ENCODE measurements around the gene SEPHS2.

SEPHS2 gene

DNA sequence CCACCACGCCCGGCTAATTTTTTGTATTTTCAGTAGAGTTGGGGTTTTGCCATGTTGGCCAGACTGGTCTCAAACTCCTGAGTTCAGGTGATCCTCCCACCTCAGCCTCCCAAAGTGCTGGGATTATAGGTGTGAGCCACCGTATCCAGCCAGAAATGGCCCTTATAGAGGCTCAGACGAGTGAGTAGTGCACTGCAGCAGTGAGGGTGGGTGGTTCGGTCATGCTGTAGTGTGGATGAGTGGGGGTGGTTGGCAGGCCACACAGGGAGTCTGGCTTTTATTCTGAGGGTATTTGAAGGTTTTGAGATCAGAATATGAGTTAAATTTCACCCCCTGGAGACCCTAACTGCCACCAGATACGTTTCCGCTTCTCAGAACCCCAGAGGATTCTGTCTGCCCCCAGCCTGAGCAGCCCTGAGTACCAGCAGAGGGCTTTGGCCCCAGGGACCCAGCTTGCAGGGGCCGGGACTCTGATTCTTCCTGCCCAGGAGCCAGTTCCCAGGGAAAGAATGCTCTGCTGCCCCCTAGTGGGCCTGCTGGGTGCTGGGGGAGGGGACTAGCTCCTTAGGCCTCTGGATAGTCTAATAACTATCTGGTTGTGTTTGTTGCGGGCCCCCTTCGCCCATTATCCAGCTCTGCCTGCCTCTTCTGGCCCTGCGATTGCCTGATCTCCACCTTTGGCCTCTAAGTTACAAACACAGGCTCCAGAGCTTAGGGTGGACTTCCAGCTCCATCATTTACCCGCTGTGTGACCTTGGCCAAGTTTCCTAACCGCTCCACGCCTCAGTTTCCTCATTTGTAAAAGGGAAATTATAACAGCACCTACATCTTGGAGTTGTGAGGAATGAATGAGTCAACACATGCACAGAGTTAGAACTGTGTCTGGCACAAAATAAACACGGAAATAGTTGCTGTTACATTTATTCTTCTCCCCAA is 36.3 kb downstream of the SEPHS2 start:
- H3K4me1 ChIP-seq (ENCODE audit: control insufficient read depth, insufficient read depth, low read length), result 0 out of 2 replicates have a peak, but pooled peaks cover 5% of the 10 kb centered on the region
- H3K4me3 ChIP-seq (ENCODE audit: low read length), result no peak overlapping the region
- peaks cover 9% of the 10 kb centered on the region; the same call in 1 of the 2 replicates for H3K36me3 ChIP-seq (ENCODE audit: control insufficient read depth, insufficient read depth, low read length)
- no peak for DNase-seq (ENCODE audit: low read depth, low spot score)
- no peak overlapping the region for H3K27ac ChIP-seq (ENCODE audit: low read length)
- no CpG with 5 or more reads among the region's 15 CpGs for WGBS (ENCODE audit: insufficient coverage, insufficient read length)
- no peaks in the 10 kb centered on the region for H3K27me3 ChIP-seq (ENCODE audit: control insufficient read depth, insufficient read depth, low read length)
- no peaks in the 10 kb centered on the region for H3K9me3 ChIP-seq (ENCODE audit: control insufficient read depth, insufficient read depth, low read length)

DNA sequence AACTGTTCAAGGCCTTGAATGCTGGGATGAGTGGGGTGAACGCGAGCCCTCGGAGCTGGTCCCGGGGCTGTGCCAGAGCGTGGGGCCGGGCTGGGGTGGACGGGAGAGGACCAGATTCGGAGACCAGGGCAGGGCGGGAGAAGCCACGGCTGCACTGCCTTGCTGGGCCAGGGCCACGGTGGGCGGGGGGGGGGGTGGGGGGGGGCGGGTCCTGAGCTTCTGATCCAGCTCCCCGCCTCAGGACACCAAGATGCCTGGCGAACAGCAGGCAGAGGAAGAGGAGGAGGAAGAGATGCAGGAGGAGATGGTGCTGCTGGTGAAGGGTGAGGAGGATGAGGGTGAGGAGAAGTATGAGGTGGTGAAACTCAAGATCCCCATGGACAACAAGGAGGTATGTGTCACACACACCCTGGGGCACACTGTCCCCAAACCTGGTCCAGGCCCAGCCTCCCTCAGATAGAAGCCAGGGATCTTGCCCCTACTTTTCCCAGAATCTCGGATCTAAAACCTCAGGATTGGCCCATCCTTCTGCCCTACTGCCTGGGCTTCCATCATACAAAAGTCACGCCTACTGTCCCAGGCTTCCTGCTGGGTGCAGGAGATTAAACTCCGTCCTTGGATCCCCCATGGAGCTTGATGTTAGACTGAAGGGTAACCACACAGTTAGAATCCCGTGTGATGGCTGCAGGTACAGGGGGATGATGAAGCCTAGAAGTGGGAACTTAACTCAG is 37.7 kb downstream of the SEPHS2 start:
- Histone ChIP-seq H3K27me3 (ENCODE audit: control insufficient read depth, insufficient read depth, low read length) (no peaks in the 10 kb centered on the region), H3K9me3 (ENCODE audit: control insufficient read depth, insufficient read depth, low read length) (no peaks in the 10 kb centered on the region), H3K4me1 (ENCODE audit: control insufficient read depth, insufficient read depth, low read length) (0 out of 2 replicates have a peak, but pooled peaks cover 5% of the 10 kb centered on the region), H3K36me3 (ENCODE audit: control insufficient read depth, insufficient read depth, low read length) (peaks cover 7% of the 10 kb centered on the region; the same call in 1 of the 2 replicates), H3K27ac (ENCODE audit: low read length) (no peak overlapping the region), H3K4me3 (ENCODE audit: low read length) (peak overlapping the region; percentile 76)
- WGBS (ENCODE audit: insufficient coverage, insufficient read length), result no CpG with 5 or more reads among the region's 19 CpGs
- no peak for DNase-seq (ENCODE audit: low read depth, low spot score)

DNA sequence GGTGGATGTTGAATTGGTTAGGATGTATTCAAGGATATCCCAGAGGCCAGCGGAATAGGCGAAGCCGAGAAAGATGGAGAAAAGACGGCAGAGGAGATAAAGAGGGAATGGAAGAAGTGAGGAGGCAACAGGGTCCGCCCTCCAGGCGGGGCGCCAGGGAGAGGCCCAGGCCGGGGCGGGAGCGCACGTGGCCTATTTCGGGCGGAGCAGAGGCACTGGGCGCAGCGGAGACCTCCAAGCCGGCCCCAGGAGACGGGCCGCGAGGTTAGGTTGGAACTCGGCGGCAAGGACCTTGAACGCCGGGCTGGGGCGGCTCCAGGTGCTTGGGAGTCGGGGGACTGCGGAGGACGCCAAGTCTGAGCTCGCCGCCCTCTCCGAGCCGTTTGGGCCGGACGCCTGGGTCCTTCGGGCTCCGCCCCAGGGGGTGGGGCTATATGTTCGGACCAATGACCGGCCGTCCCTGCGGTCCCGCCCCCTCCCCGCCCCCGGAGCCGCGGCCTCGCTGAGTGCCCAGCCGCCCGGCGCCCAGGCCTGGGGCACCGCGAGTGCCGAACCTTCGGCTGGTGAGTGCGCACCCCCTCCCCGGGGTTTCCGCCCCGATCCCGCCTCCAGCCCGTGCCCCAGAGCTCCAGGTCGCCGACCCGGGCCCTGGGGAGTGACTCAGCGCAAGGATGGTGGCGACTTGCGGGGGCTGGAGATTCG is 38.4 kb downstream of the SEPHS2 start, which contains the start of gene ZNF771:
ZNF771 (plus strand) TSS at position 505 of the 702 bp plus-strand sequence. CDS start 448 bp downstream, outside the sequence.
- Histone ChIP-seq H3K9me3 (ENCODE audit: control insufficient read depth, insufficient read depth, low read length) (no peaks in the 10 kb centered on the region), H3K27me3 (ENCODE audit: control insufficient read depth, insufficient read depth, low read length) (no peaks in the 10 kb centered on the region), H3K4me3 (ENCODE audit: low read length) (peak within 1 kb of the TSS; percentile 76), H3K4me1 (ENCODE audit: control insufficient read depth, insufficient read depth, low read length) (0 out of 2 replicates have a peak, but pooled peaks cover 5% of the 10 kb centered on the region), H3K36me3 (ENCODE audit: control insufficient read depth, insufficient read depth, low read length) (peaks cover 7% of the 10 kb centered on the region; the same call in 1 of the 2 replicates), H3K27ac (ENCODE audit: low read length) (no peak within 1 kb of the TSS)
- no CpG with 5 or more reads among the region's 65 CpGs for WGBS (ENCODE audit: insufficient coverage, insufficient read length)
- DNase-seq (ENCODE audit: low read depth, low spot score), result no peak

DNA sequence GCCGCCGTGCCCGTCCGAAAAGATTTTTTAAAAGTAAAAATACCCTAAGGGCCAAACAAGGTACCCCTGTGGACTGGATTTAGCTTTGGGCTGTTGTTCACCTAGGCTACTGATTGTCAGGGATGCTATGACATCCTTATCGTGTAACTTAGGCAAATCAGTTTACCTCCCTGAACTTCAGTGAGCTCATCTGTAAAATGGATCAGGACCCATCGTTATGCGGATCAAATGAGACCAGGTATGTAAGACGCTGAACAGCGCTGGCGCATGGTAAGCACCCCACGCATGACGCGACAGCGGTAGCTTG is 38.9 kb downstream of the SEPHS2 start:
- Histone ChIP-seq H3K4me3 (ENCODE audit: low read length) (peak overlapping the region; percentile 76; the same call in 1 of the 2 replicates), H3K4me1 (ENCODE audit: control insufficient read depth, insufficient read depth, low read length) (0 out of 2 replicates have a peak, but pooled peaks cover 5% of the 10 kb centered on the region), H3K27ac (ENCODE audit: low read length) (no peak overlapping the region), H3K27me3 (ENCODE audit: control insufficient read depth, insufficient read depth, low read length) (no peaks in the 10 kb centered on the region), H3K36me3 (ENCODE audit: control insufficient read depth, insufficient read depth, low read length) (peaks cover 5% of the 10 kb centered on the region; the same call in 1 of the 2 replicates), H3K9me3 (ENCODE audit: control insufficient read depth, insufficient read depth, low read length) (no peaks in the 10 kb centered on the region)
- no CpG with 5 or more reads among the region's 14 CpGs for WGBS (ENCODE audit: insufficient coverage, insufficient read length)
- DNase-seq (ENCODE audit: low read depth, low spot score), result no peak

DNA sequence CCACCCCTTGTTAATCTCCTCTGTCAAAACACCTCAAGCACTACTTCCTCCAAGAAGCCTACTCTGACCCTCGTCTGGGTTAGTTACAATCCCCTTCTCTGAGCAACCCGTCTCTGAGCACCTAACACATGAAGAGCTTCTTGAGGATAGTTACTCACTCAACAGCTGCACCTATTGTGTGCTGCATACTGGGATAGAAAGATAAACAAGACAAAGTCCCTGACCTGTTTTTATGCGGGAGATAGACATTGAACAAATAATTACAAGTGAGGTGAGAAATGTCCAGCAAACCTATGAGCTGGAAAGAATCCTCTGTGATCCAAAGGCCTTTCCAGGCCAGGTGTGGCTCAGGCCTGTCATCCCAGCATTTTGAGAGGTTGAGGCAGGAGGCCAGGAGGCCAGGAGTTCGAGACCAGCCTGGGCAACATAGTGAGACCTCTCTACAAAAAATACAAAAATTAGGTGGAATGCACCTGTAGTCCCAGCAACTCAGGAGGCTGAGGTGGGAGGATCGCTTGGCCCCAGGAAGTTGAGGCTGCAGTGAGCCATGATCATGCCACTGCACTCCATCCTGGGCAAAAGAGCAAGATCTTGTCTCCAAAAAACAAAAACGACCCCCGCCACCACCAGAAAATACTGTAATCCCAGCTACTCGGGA is 43.8 kb downstream of the SEPHS2 start:
- Histone ChIP-seq H3K27me3 (ENCODE audit: control insufficient read depth, insufficient read depth, low read length) (no peaks in the 10 kb centered on the region), H3K4me1 (ENCODE audit: control insufficient read depth, insufficient read depth, low read length) (no peaks in the 10 kb centered on the region), H3K27ac (ENCODE audit: low read length) (no peak overlapping the region), H3K36me3 (ENCODE audit: control insufficient read depth, insufficient read depth, low read length) (peaks cover 17% of the 10 kb centered on the region), H3K4me3 (ENCODE audit: low read length) (no peak overlapping the region), H3K9me3 (ENCODE audit: control insufficient read depth, insufficient read depth, low read length) (no peaks in the 10 kb centered on the region)
- DNase-seq (ENCODE audit: low read depth, low spot score), result no peak
- WGBS (ENCODE audit: insufficient coverage, insufficient read length), result no CpG with 5 or more reads among the region's 8 CpGs

DNA sequence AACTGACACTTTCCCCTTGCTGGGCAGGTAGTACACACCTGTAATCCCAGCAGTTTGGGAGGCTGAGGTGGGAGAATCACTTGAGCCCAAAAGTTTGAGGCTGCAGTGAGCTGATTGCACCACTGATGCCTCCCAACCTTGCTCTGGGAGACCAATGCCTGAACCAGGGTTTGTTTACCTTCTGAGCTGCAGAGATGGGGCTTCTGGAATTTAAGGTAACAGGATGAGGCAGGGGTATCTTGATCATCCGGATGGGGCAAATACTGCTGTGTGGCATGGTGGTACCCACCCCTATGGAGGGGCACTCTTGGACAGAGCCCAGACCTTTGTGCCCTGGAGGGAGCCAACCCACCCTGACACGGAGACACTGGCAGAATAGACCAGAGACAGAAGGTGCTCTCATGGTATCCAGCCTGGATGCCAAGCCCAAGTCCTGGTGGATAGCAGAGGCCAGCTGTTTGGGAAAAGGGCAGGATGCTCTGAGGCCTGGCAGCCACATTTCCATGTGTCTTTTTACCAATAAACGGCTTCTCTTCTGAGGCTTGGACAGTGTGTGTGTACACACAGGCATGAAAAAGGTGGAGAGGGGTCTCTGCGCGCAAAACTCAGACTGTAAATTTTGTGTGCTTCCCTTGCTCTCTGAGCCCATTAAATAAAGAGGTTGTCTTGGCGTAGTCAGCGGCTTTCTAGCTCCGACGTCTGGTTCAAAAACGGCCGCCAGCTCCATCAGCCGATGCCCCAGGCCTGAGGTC is 46.1 kb downstream of the SEPHS2 start:
- Histone ChIP-seq H3K27me3 (ENCODE audit: control insufficient read depth, insufficient read depth, low read length) (no peaks in the 10 kb centered on the region), H3K4me3 (ENCODE audit: low read length) (peak overlapping the region; percentile 33; the same call in 1 of the 2 replicates), H3K9me3 (ENCODE audit: control insufficient read depth, insufficient read depth, low read length) (no peaks in the 10 kb centered on the region), H3K4me1 (ENCODE audit: control insufficient read depth, insufficient read depth, low read length) (no peaks in the 10 kb centered on the region), H3K36me3 (ENCODE audit: control insufficient read depth, insufficient read depth, low read length) (peaks cover 17% of the 10 kb centered on the region), H3K27ac (ENCODE audit: low read length) (no peak overlapping the region)
- no CpG with 5 or more reads among the region's 12 CpGs for WGBS (ENCODE audit: insufficient coverage, insufficient read length)
- no peak for DNase-seq (ENCODE audit: low read depth, low spot score)

DNA sequence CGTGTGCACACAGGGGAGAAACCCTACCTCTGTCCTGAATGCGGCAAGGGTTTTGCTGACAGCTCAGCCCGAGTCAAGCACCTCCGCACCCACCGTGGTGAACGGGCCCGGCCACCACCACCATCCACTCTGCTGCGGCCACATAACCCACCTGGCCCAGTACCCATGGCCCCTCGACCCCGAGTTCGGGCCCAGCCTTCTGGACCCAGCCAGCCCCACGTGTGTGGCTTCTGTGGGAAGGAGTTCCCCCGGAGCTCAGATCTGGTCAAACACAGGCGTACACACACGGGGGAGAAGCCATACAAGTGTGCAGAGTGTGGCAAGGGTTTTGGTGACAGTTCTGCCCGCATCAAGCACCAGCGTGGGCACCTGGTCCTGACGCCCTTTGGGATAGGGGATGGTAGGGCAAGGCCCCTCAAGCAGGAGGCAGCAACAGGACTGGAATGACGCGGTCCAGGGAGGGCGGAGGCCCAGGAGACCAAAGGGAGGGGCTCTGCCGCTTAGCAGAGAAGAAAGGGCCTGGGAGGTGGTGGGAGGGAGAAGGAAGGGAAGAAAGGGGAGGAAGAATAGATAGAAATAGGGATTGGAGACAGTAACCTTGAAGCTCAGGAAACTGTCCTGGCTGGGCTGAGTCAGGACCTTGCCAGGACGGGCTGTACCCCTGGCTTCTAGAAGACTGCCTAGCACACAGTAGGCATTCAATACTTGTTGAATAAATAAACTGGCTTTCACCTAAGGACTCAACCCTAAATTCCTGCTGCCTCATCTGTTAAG is 46.8 kb downstream of the SEPHS2 start:
- H3K27ac ChIP-seq (ENCODE audit: low read length), result no peak overlapping the region
- no peaks in the 10 kb centered on the region for H3K27me3 ChIP-seq (ENCODE audit: control insufficient read depth, insufficient read depth, low read length)
- WGBS (ENCODE audit: insufficient coverage, insufficient read length), result no CpG with 5 or more reads among the region's 23 CpGs
- H3K9me3 ChIP-seq (ENCODE audit: control insufficient read depth, insufficient read depth, low read length), result no peaks in the 10 kb centered on the region
- H3K4me1 ChIP-seq (ENCODE audit: control insufficient read depth, insufficient read depth, low read length), result no peaks in the 10 kb centered on the region
- no peak overlapping the region for H3K4me3 ChIP-seq (ENCODE audit: low read length)
- DNase-seq (ENCODE audit: low read depth, low spot score), result no peak
- H3K36me3 ChIP-seq (ENCODE audit: control insufficient read depth, insufficient read depth, low read length), result peaks cover 17% of the 10 kb centered on the region

GRCh38 chr16:30397776-30398660 is 47.7 kb downstream of the SEPHS2 start:
- WGBS (ENCODE audit: insufficient coverage, insufficient read length), result no CpG with 5 or more reads among the region's 42 CpGs
- no peak overlapping the region for H3K27ac ChIP-seq (ENCODE audit: low read length)
- H3K36me3 ChIP-seq (ENCODE audit: control insufficient read depth, insufficient read depth, low read length), result peaks cover 17% of the 10 kb centered on the region
- DNase-seq (ENCODE audit: low read depth, low spot score), result no peak
- H3K4me3 ChIP-seq (ENCODE audit: low read length), result no peak overlapping the region
- no peaks in the 10 kb centered on the region for H3K9me3 ChIP-seq (ENCODE audit: control insufficient read depth, insufficient read depth, low read length)
- H3K4me1 ChIP-seq (ENCODE audit: control insufficient read depth, insufficient read depth, low read length), result no peaks in the 10 kb centered on the region
- H3K27me3 ChIP-seq (ENCODE audit: control insufficient read depth, insufficient read depth, low read length), result no peaks in the 10 kb centered on the region

All from iPS DF 6.9 (cell line).